GM12878 (cell line): ENCODE results near the gene AK5.

Source experiments
- ATF2 ChIP-seq: IDR thresholded peaks from 2 replicates; pipeline ENCODE4 v1.6.1; 2012; ENCODE audit warnings: low read length, inconsistent platforms
- GABPA ChIP-seq: IDR thresholded peaks from 2 replicates; pipeline ENCODE4 v1.6.1; 2014; ENCODE audit warnings: antibody characterized with exemption, low read depth, mild to moderate bottlenecking, inconsistent platforms
- KDM1A ChIP-seq: fragments of 200-600 bp; sonication (generic); IDR thresholded peaks from 2 replicates; pipeline ENCODE4 v1.6.1; 2016; ENCODE audit warnings: borderline replicate concordance
- MAX ChIP-seq: IDR thresholded peaks from 2 replicates; pipeline ENCODE4 v1.6.1; 2012; ENCODE audit warnings: low read depth, low read length, improper control_type of control experiment
- NFYA ChIP-seq: IDR thresholded peaks from 2 replicates; pipeline ENCODE4 v1.6.1; 2011; ENCODE audit warnings: low read depth, mild to moderate bottlenecking, low read length, improper control_type of control experiment, borderline replicate concordance
- POLR2AphosphoS5 ChIP-seq: IDR thresholded peaks from 2 replicates; pipeline ENCODE4 v1.6.1; 2011; ENCODE audit warnings: mild to moderate bottlenecking, low read length, inconsistent platforms
- SRF ChIP-seq, 2 experiments: IDR thresholded peaks; 2 replicates each; pipeline ENCODE4 v1.6.1; 2011; ENCODE audit warnings: low read depth in 2 of 2, low read length in 2 of 2, mild to moderate bottlenecking in 1 of 2, moderate library complexity in 1 of 2
- ZBTB11 ChIP-seq: fragments of 450-650 bp; formaldehyde crosslinking; IDR thresholded peaks from 2 replicates; pipeline ENCODE4 v1.5.0; 2022; ENCODE audit warnings: mild to moderate bottlenecking, missing genetic modification characterization

GRCh38 chr1:77373702-77374101, 91.9 kb downstream of the AK5 start:
- TF ChIP-seq KDM1A, result no peak
- TF ChIP-seq NFYA, result no peak
- TF ChIP-seq ZBTB11 (CRISPR knock-in tag), result no peak
- TF ChIP-seq GABPA, result no peak
- TF ChIP-seq SRF (IDR thresholded peaks at IDR 0.05; ENCODE audit: low read depth in 2 of 2, low read length in 2 of 2), result no peak
- no peak for TF ChIP-seq ATF2
- TF ChIP-seq MAX, result no peak
- TF ChIP-seq POLR2AphosphoS5, result no peak
